PC-3 (cell line): Measurements from ENCODE around the gene TM9SF4. TPM values are rescaled to one million over a fixed set of nuclear protein-coding genes. Genes with fewer than 3 reads are reported as not detected.

Source experiments
- ATAC-seq: fragments of 200-7000 bp; cut with Tn5 transposase; 2 replicates; pipeline ENCODE4 v1.9.1; 2020; ENCODE audit warnings: mild to moderate bottlenecking, moderate library complexity
- BruUV-seq: library from RNA; stranded (reverse); fragments of 400-500 nt; replicated peaks from 2 replicates; lab custom pipeline; 2021; lab: Mats Ljungman, UMichigan
- CTCF ChIA-PET: fragments of 300-600 bp; sonication (Branson Sonifier 250); formaldehyde crosslinking; loops from one replicate; lab custom pipeline; 2022; ENCODE audit warnings: antibody characterized with exemption; lab: Charles Lee
- POLR2A ChIA-PET: fragments of 300-600 bp; sonication (Branson Sonifier 250); formaldehyde crosslinking; loops from one replicate; lab custom pipeline; 2022; ENCODE audit warnings: antibody characterized with exemption; ENCODE audit not compliant: unreplicated experiment; lab: Charles Lee
- DNase-seq: peaks from one replicate; pipeline ENCODE4 v3.0.0-alpha.2; 2015
- H2AFZ ChIP-seq: fragments of 300-600 bp; sonication (generic); 2 replicates; pipeline ENCODE4 v1.6.0; 2016; ENCODE audit warnings: antibody characterized with exemption, low read length
- H3F3A ChIP-seq: fragments of 300-600 bp; sonication (generic); one replicate; pipeline ENCODE4 v1.6.0; 2017; ENCODE audit warnings: antibody characterized with exemption, low read length, control low read depth, mild to moderate bottlenecking; ENCODE audit not compliant: unreplicated experiment
- H3K27ac ChIP-seq: fragments of 300-600 bp; sonication (generic); 2 replicates; pipeline ENCODE4 v1.5.1; 2016; ENCODE audit warnings: mild to moderate bottlenecking, low read length
- H3K27me3 ChIP-seq: fragments of 300-600 bp; sonication (generic); 2 replicates; pipeline ENCODE4 v1.6.1; 2016; ENCODE audit warnings: low read length, mixed read lengths
- H3K36me3 ChIP-seq: fragments of 300-600 bp; sonication (generic); 2 replicates; pipeline ENCODE4 v1.6.1; 2016; ENCODE audit warnings: low read depth, mixed run types, low read length, mixed read lengths
- H3K4me1 ChIP-seq: fragments of 300-600 bp; sonication (generic); 2 replicates; pipeline ENCODE4 v1.5.1; 2016; ENCODE audit warnings: low read length; ENCODE audit not compliant: insufficient read depth
- H3K4me2 ChIP-seq: fragments of 300-600 bp; sonication (generic); 2 replicates; pipeline ENCODE4 v1.6.0; 2016; ENCODE audit warnings: low read length
- H3K4me3 ChIP-seq: fragments of 300-600 bp; sonication (generic); 2 replicates; pipeline ENCODE4 v1.5.1; 2016; ENCODE audit warnings: mild to moderate bottlenecking, low read length, mixed read lengths
- H3K79me2 ChIP-seq: fragments of 300-600 bp; sonication (generic); 2 replicates; pipeline ENCODE4 v1.6.1; 2017; ENCODE audit warnings: low read length, mixed read lengths
- H3K9ac ChIP-seq: fragments of 300-600 bp; sonication (generic); 2 replicates; pipeline ENCODE4 v1.6.0; 2016; ENCODE audit warnings: mild to moderate bottlenecking, low read length
- H3K9me2 ChIP-seq: fragments of 300-600 bp; sonication (generic); replicated peaks from 2 replicates; pipeline ENCODE4 v1.6.1; 2016; ENCODE audit warnings: mixed run types, low read length, mixed read lengths
- H3K9me3 ChIP-seq: fragments of 300-600 bp; sonication (generic); 2 replicates; pipeline ENCODE4 v1.6.1; 2016; ENCODE audit warnings: low read length, mixed read lengths
- H4K20me1 ChIP-seq: fragments of 300-600 bp; sonication (generic); 2 replicates; pipeline ENCODE4 v1.6.1; 2016; ENCODE audit warnings: low read length, mixed read lengths
- EZH2 ChIP-seq: fragments of 300-600 bp; sonication (generic); IDR thresholded peaks from one replicate; pipeline ENCODE4 v1.6.1; 2017; ENCODE audit warnings: antibody characterized with exemption, mild to moderate bottlenecking, low read length; ENCODE audit not compliant: unreplicated experiment
- EZH2phosphoT487 ChIP-seq: fragments of 300-600 bp; sonication (generic); IDR thresholded peaks from 2 replicates; pipeline ENCODE4 v1.6.1; 2018; ENCODE audit warnings: mild to moderate bottlenecking, antibody characterized with exemption, low read length, borderline replicate concordance
- intact Hi-C: fragments of 100-400 bp; cut with micrococcal nuclease; formaldehyde crosslinking; loops from 2 replicates; pipeline ENCODE4 v1.9.0; 2023
- total RNA-seq: library from RNA; depleted of rRNA; stranded (reverse); fragments of >200 nt; gene quantifications from 2 replicates; pipeline ENCODE4 v1.2.3, GENCODE V29; 2014
- TF ChIP-seq, protein P1 (sequence below): fragments of 300-600 bp; sonication (generic); conservative IDR thresholded peaks from 2 replicates; pipeline ENCODE4 v1.5.1; 2017; ENCODE audit warnings: antibody characterized with exemption, low read depth, mild to moderate bottlenecking, low read length

TM9SF4 gene
- total RNA-seq, 1 experiment from 2014 or later = 32.6 TPM

DNA sequence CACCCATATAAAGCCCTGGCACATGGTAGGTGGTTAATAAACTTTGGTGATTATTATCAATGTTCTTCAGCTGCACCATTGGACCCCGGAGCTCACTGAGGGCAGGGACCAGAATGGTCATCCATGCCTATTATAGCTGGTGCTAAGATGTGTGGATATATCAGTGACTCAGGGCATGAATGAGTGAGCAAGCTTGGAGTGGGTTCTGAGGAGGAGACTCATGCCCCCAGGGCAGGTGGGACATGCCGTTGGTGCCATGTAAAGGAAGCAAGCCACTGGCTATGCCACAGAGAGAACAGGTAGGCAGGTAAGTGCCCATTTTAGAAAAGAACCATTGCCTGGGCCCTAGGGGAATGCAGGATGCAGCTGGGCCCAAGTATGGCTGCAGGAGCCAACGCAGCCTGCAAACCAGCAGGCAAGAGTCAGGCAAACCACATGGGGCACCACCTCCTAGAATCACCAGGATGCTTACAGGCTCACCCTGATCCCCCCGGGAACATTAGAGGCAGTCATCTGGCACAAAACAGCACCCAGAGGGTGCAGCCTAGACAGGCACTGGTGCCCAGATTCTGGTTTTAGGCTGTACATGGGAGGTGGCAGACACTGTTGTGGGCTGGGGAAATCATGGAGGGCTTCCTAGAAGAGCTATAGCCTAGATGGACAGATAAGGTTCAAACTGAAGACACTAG is 74.6 kb downstream of the TM9SF4 start:
- no peaks in the 10 kb centered on the region for H3F3A ChIP-seq
- DNase-seq (no peak), ATAC-seq (no peak)
- H4K20me1 ChIP-seq = no peaks in the 10 kb centered on the region
- H3K4me2 ChIP-seq = no peak overlapping the region
- no peaks in the 10 kb centered on the region for H3K36me3 ChIP-seq
- no peak overlapping the region for H3K27ac ChIP-seq
- H3K27me3 ChIP-seq = no peaks in the 10 kb centered on the region
- no peaks in the 10 kb centered on the region for H3K9me3 ChIP-seq
- POLR2A ChIA-PET = no interaction called here
- no peak overlapping the region for H2AFZ ChIP-seq
- no peaks in the 10 kb centered on the region for H3K79me2 ChIP-seq
- TF ChIP-seq, protein P1, sequence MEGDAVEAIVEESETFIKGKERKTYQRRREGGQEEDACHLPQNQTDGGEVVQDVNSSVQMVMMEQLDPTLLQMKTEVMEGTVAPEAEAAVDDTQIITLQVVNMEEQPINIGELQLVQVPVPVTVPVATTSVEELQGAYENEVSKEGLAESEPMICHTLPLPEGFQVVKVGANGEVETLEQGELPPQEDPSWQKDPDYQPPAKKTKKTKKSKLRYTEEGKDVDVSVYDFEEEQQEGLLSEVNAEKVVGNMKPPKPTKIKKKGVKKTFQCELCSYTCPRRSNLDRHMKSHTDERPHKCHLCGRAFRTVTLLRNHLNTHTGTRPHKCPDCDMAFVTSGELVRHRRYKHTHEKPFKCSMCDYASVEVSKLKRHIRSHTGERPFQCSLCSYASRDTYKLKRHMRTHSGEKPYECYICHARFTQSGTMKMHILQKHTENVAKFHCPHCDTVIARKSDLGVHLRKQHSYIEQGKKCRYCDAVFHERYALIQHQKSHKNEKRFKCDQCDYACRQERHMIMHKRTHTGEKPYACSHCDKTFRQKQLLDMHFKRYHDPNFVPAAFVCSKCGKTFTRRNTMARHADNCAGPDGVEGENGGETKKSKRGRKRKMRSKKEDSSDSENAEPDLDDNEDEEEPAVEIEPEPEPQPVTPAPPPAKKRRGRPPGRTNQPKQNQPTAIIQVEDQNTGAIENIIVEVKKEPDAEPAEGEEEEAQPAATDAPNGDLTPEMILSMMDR = no peak
- TF ChIP-seq EZH2phosphoT487 (no peak), EZH2 (no peak)
- intact Hi-C loops = no loop called here
- BruUV-seq = no TSS peak
- H3K4me3 ChIP-seq = no peak overlapping the region
- no peak overlapping the region for H3K9ac ChIP-seq
- H3K4me1 ChIP-seq = no peaks in the 10 kb centered on the region; the same call in 1 of the 2 replicates
- H3K9me2 ChIP-seq = no peaks in the 10 kb centered on the region
- CTCF ChIA-PET = no interaction called here

DNA sequence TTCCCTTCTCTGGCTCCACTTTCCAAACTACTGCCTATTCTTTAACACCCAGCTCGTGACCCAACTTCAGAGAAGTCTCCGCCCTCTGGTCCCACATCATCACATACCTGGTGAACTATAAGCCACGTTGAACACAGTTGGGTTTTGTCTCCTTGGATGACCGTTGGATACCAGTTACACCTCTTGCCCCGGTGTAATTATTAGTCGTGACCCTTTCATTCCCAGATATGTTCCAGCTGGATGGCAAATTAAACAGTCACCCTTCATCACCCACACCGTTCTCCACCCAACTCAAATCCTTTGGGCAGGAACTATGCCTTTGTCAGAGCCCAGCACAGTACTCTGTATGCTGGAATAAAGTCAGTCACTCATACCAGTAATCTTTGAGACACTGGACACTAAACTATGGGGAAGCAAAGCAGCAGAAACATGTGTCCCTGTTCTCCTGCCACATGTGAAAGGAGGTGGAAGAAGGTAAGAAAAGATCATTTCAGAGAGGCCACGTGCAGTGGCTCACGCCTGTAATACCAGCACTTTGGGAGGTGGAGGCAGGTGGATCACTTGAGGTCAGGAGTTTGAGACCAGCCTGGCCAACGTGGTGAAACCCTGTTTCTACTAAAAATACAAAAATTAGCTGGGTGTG is 75.6 kb downstream of the TM9SF4 start:
- no peaks in the 10 kb centered on the region for H3K79me2 ChIP-seq
- ChIA-PET CTCF (no interaction called here), POLR2A (no interaction called here)
- no peaks in the 10 kb centered on the region for H3K36me3 ChIP-seq
- DNase-seq (no peak), ATAC-seq (no peak)
- H3F3A ChIP-seq = no peaks in the 10 kb centered on the region
- H4K20me1 ChIP-seq = no peaks in the 10 kb centered on the region
- H3K4me2 ChIP-seq = no peak overlapping the region
- H3K9ac ChIP-seq = no peak overlapping the region
- H3K4me1 ChIP-seq = peaks cover 7% of the 10 kb centered on the region
- no peak overlapping the region for H3K27ac ChIP-seq
- no peak overlapping the region for H3K4me3 ChIP-seq
- H3K9me3 ChIP-seq = no peaks in the 10 kb centered on the region
- intact Hi-C loops = no loop called here
- H3K9me2 ChIP-seq = no peaks in the 10 kb centered on the region
- no peak overlapping the region for H2AFZ ChIP-seq
- no peak for TF ChIP-seq EZH2phosphoT487
- TF ChIP-seq, protein P1 = no peak
- no peak for TF ChIP-seq EZH2
- H3K27me3 ChIP-seq = no peaks in the 10 kb centered on the region
- no TSS peak for BruUV-seq

DNA sequence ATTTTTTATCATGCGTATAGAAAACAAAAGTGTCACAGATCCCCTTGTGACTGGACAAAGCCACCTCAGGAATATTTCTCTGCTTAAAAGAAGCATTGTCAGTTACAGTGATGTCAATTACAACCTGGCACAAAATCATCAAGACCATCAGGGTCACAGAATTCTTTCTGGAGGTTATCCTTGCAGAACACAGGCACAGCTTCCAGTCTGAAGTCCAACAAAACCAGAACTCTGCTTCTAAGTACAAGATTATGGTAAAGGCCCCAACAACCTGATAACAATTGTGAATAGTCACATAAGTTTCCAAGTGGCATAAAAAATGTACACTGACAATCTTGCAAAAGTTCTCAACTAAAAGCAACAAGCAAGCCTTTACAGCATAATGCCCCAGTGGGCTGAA is 77.0 kb downstream of the TM9SF4 start:
- Histone ChIP-seq H3K4me3 (no peak overlapping the region), H3K9me2 (no peaks in the 10 kb centered on the region), H3K36me3 (no peaks in the 10 kb centered on the region), H4K20me1 (no peaks in the 10 kb centered on the region), H3K9me3 (no peaks in the 10 kb centered on the region), H2AFZ (no peak overlapping the region), H3K4me2 (no peak overlapping the region), H3K9ac (no peak overlapping the region), H3K4me1 (peaks cover 7% of the 10 kb centered on the region), H3K27ac (no peak overlapping the region), H3K79me2 (no peaks in the 10 kb centered on the region), H3K27me3 (no peaks in the 10 kb centered on the region), H3F3A (no peaks in the 10 kb centered on the region)
- TF ChIP-seq, protein P1 = no peak
- TF ChIP-seq EZH2phosphoT487 (no peak), EZH2 (no peak)
- POLR2A ChIA-PET = no interaction called here
- intact Hi-C loops = no loop called here
- BruUV-seq = no TSS peak
- ATAC-seq (no peak), DNase-seq (no peak)
- CTCF ChIA-PET = no interaction called here
